GM23338 (cell line): ENCODE data around the gene CDHR2. TPM values are rescaled to one million over a fixed set of nuclear protein-coding genes. Genes with fewer than 3 reads are reported as not detected.

Source experiments
- ATAC-seq: fragments of 200-7000 bp; cut with Tn5 transposase; 3 replicates; pipeline ENCODE4 v1.9.1; 2020
- DNase-seq: peaks from one replicate; pipeline ENCODE4 v3.0.0-alpha.2; 2015; ENCODE audit warnings: low spot score
- H2AFZ ChIP-seq: fragments of 200-600 bp; sonication (generic); 2 replicates; pipeline ENCODE4 v1.8.0; 2016; ENCODE audit warnings: antibody characterized with exemption, mild to moderate bottlenecking, moderate library complexity
- H3F3A ChIP-seq: fragments of 200-600 bp; sonication (generic); replicated peaks from 2 replicates; pipeline ENCODE4 v1.8.0; 2017; ENCODE audit warnings: antibody characterized with exemption, mixed run types, low read depth
- H3K27ac ChIP-seq: fragments of 200-600 bp; sonication (generic); 2 replicates; pipeline ENCODE4 v1.6.1; 2016; ENCODE audit warnings: low read depth
- H3K27me3 ChIP-seq: fragments of 200-600 bp; sonication (generic); 2 replicates; pipeline ENCODE4 v1.8.0; 2016; ENCODE audit warnings: mild to moderate bottlenecking, mixed run types, moderate library complexity; ENCODE audit not compliant: insufficient read depth
- H3K36me3 ChIP-seq: fragments of 200-600 bp; sonication (generic); 2 replicates; pipeline ENCODE4 v1.8.0; 2016; ENCODE audit warnings: mild to moderate bottlenecking; ENCODE audit not compliant: insufficient read depth
- H3K4me1 ChIP-seq: fragments of 200-600 bp; sonication (generic); 2 replicates; pipeline ENCODE4 v1.8.0; 2016; ENCODE audit warnings: mild to moderate bottlenecking, moderate library complexity; ENCODE audit not compliant: insufficient read depth
- H3K4me2 ChIP-seq: fragments of 200-600 bp; sonication (generic); 2 replicates; pipeline ENCODE4 v1.7.1; 2017; ENCODE audit warnings: mixed run types
- H3K4me3 ChIP-seq: fragments of 200-600 bp; sonication (generic); 2 replicates; pipeline ENCODE4 v1.6.1; 2016; ENCODE audit warnings: mixed run types
- H3K79me2 ChIP-seq: fragments of 200-600 bp; sonication (generic); replicated peaks from 2 replicates; pipeline ENCODE4 v1.8.0; 2017; ENCODE audit warnings: mild to moderate bottlenecking; ENCODE audit not compliant: insufficient read depth
- H3K9me2 ChIP-seq: fragments of 200-600 bp; sonication (generic); 2 replicates; pipeline ENCODE4 v1.8.0; 2017; ENCODE audit not compliant: insufficient read depth
- H4K20me1 ChIP-seq: fragments of 200-600 bp; sonication (generic); replicated peaks from 2 replicates; pipeline ENCODE4 v1.8.0; 2017; ENCODE audit warnings: mild to moderate bottlenecking; ENCODE audit not compliant: insufficient read depth
- H3K27ac Mint-ChIP-seq: 2 replicates; pipeline ENCODE4 v1.8.0; 2020; ENCODE audit warnings: inconsistent platforms, mild to moderate bottlenecking, moderate library complexity, mixed read lengths
- H3K27me3 Mint-ChIP-seq: 3 replicates; pipeline ENCODE4 v1.8.0; 2022; ENCODE audit warnings: low read depth, mild to moderate bottlenecking, moderate library complexity, mixed read lengths, inconsistent platforms; ENCODE audit not compliant: insufficient read depth, poor library complexity
- H3K36me3 Mint-ChIP-seq: 3 replicates; pipeline ENCODE4 v1.8.0; 2021; ENCODE audit warnings: low read depth, mild to moderate bottlenecking, inconsistent platforms, moderate library complexity, mixed read lengths
- H3K4me1 Mint-ChIP-seq: 3 replicates; pipeline ENCODE4 v1.8.0; 2020; ENCODE audit warnings: mild to moderate bottlenecking, inconsistent platforms, mixed read lengths
- H3K4me3 Mint-ChIP-seq: 3 replicates; pipeline ENCODE4 v1.8.0; 2021; ENCODE audit warnings: moderate library complexity, mild to moderate bottlenecking, inconsistent platforms, mixed read lengths
- H3K9me3 Mint-ChIP-seq: 3 replicates; pipeline ENCODE4 v1.8.0; 2020; ENCODE audit warnings: moderate library complexity, mild to moderate bottlenecking, inconsistent platforms, mixed read lengths
- EZH2 ChIP-seq: fragments of 200-600 bp; sonication (generic); IDR thresholded peaks from one replicate; pipeline ENCODE4 v1.8.0; 2017; ENCODE audit warnings: antibody characterized with exemption, mild to moderate bottlenecking, low read depth; ENCODE audit not compliant: unreplicated experiment
- EZH2phosphoT487 ChIP-seq: fragments of 200-600 bp; sonication (generic); IDR thresholded peaks from one replicate; pipeline ENCODE4 v1.8.1; 2018; ENCODE audit warnings: antibody characterized with exemption; ENCODE audit not compliant: unreplicated experiment
- POLR2AphosphoS5 ChIP-seq: IDR thresholded peaks from 2 replicates; pipeline ENCODE4 v1.6.1; 2016; ENCODE audit warnings: antibody characterized with exemption, low read depth
- ZNF114 ChIP-seq: fragments of 250-450 bp; sonication (Bioruptor Pico); IDR thresholded peaks from 2 replicates; pipeline ENCODE4 v1.5.0; 2020; ENCODE audit warnings: mild to moderate bottlenecking, moderate library complexity
- polyA plus RNA-seq: library from polyadenylated mRNA; unstranded; fragments of >200 nt; fragmentation: Nextera tagmentation; extraction: Ambion mirVana; gene quantifications from 2 replicates; pipeline ENCODE4 v1.2.1, GENCODE V29; 2016
- total RNA-seq: library from RNA; depleted of rRNA; stranded (reverse); fragments of >200 nt; shearing (Covaris generic); gene quantifications from 2 replicates; pipeline ENCODE4 v1.2.3, GENCODE V29; 2014
- TF ChIP-seq, protein P1 (sequence below): IDR thresholded peaks from one replicate; pipeline ENCODE4 v1.6.1; 2018; ENCODE audit warnings: antibody characterized with exemption; ENCODE audit not compliant: unreplicated experiment
- TF ChIP-seq, protein P2 (sequence below), 2 experiments: fragments of 200-600 bp in 1 of 2; sonication (generic) in 1 of 2; conservative IDR thresholded peaks; 2 replicates each; pipeline versions ENCODE4 v1.5.1 to v1.6.1; 2016 to 2017; ENCODE audit warnings: antibody characterized with exemption in 2 of 2, low read depth in 2 of 2, mild to moderate bottlenecking in 2 of 2, moderate library complexity in 1 of 2
- TF ChIP-seq, protein P3 (sequence below): fragments of 250-450 bp; sonication (Bioruptor Pico); IDR thresholded peaks from 2 replicates; pipeline ENCODE4 v1.5.0; 2020; ENCODE audit warnings: mild to moderate bottlenecking, moderate library complexity
- TF ChIP-seq, protein P4 (sequence below): IDR thresholded peaks from 2 replicates; pipeline ENCODE4 v1.6.1; 2016; ENCODE audit warnings: antibody characterized with exemption

The CDHR2 gene
- total and polyA plus RNA-seq, 2 experiments from 2014 or later = not detected

DNA sequence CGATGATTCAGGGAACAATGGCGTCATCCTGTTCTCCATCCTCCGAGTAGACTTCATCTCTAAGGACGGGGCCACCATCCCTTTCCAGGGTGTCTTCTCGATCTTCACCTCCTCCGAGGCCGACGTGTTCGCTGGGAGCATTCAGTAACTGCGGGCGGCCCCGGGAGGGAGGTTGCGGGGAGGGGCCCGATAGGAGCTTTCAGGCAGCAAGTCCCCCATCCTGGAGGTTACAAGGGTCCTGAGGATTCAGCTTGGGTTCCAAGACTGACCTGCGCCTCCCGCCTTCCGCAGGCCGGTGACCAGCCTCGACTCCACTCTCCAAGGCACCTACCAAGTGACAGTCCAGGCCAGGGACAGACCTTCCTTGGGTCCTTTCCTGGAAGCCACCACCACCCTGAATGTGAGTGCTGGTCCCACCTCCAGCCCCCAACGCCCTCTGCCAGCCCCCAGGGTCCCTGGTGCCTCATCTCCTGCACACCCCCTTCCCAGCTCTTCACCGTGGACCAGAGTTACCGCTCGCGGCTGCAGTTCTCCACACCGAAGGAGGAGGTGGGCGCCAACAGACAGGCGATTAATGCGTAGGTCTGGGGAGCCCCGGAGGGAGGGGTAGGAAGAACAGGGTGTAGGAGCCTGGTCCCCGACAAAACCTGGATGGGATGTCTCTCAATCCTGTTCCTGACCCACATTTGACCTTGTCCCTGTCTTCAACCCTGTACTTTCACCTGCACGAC lies 40.1 kb downstream of the CDHR2 start (continued):
- TF ChIP-seq, protein P1, sequence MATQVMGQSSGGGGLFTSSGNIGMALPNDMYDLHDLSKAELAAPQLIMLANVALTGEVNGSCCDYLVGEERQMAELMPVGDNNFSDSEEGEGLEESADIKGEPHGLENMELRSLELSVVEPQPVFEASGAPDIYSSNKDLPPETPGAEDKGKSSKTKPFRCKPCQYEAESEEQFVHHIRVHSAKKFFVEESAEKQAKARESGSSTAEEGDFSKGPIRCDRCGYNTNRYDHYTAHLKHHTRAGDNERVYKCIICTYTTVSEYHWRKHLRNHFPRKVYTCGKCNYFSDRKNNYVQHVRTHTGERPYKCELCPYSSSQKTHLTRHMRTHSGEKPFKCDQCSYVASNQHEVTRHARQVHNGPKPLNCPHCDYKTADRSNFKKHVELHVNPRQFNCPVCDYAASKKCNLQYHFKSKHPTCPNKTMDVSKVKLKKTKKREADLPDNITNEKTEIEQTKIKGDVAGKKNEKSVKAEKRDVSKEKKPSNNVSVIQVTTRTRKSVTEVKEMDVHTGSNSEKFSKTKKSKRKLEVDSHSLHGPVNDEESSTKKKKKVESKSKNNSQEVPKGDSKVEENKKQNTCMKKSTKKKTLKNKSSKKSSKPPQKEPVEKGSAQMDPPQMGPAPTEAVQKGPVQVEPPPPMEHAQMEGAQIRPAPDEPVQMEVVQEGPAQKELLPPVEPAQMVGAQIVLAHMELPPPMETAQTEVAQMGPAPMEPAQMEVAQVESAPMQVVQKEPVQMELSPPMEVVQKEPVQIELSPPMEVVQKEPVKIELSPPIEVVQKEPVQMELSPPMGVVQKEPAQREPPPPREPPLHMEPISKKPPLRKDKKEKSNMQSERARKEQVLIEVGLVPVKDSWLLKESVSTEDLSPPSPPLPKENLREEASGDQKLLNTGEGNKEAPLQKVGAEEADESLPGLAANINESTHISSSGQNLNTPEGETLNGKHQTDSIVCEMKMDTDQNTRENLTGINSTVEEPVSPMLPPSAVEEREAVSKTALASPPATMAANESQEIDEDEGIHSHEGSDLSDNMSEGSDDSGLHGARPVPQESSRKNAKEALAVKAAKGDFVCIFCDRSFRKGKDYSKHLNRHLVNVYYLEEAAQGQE = no peak

DNA sequence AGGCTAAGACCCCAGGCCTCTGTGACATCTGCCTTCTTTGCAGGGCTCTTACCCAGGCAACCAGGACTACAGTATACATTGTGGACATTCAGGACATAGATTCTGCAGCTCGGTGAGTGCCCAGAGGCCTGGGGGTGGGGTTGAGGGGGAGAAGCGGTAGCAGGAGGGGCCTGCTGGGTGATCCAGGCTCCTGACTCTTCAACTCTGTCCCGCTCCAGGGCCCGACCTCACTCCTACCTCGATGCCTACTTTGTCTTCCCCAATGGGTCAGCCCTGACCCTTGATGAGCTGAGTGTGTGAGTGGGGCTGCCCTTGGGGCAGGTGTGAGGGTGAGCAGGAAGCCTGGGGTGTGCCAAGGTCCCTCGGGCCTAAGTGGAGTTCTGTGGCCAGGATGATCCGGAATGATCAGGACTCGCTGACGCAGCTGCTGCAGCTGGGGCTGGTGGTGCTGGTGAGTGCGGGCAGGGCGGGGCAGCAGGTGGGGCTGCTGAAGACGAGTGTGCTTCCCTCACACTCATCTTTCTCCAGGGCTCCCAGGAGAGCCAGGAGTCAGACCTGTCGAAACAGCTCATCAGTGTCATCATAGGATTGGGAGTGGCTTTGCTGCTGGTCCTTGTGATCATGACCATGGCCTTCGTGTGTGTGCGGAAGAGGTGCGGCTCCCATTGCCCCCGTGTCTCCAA lies 41.0 kb downstream of the CDHR2 start:
- peaks cover 6% of the 10 kb centered on the region; the same call in 2 of the 3 replicates for H3K36me3 Mint-ChIP-seq
- no peak overlapping the region for H3K4me3 ChIP-seq
- H3K27ac Mint-ChIP-seq = no peak overlapping the region
- H2AFZ ChIP-seq = no peak overlapping the region
- no peaks in the 10 kb centered on the region for H3K27me3 ChIP-seq
- H4K20me1 ChIP-seq = no peaks in the 10 kb centered on the region
- no peaks in the 10 kb centered on the region for H3K4me1 ChIP-seq
- peaks cover 18% of the 10 kb centered on the region for H3K9me3 Mint-ChIP-seq
- TF ChIP-seq ZNF114 (CRISPR knock-in tag) (no peak), EZH2phosphoT487 (no peak), POLR2AphosphoS5 (no peak), EZH2 (no peak)
- TF ChIP-seq, protein P2, sequence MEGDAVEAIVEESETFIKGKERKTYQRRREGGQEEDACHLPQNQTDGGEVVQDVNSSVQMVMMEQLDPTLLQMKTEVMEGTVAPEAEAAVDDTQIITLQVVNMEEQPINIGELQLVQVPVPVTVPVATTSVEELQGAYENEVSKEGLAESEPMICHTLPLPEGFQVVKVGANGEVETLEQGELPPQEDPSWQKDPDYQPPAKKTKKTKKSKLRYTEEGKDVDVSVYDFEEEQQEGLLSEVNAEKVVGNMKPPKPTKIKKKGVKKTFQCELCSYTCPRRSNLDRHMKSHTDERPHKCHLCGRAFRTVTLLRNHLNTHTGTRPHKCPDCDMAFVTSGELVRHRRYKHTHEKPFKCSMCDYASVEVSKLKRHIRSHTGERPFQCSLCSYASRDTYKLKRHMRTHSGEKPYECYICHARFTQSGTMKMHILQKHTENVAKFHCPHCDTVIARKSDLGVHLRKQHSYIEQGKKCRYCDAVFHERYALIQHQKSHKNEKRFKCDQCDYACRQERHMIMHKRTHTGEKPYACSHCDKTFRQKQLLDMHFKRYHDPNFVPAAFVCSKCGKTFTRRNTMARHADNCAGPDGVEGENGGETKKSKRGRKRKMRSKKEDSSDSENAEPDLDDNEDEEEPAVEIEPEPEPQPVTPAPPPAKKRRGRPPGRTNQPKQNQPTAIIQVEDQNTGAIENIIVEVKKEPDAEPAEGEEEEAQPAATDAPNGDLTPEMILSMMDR (conservative IDR thresholded peaks at IDR 0.05; ENCODE audit: low read depth in 2 of 2) = no peak
- TF ChIP-seq, protein P3, sequence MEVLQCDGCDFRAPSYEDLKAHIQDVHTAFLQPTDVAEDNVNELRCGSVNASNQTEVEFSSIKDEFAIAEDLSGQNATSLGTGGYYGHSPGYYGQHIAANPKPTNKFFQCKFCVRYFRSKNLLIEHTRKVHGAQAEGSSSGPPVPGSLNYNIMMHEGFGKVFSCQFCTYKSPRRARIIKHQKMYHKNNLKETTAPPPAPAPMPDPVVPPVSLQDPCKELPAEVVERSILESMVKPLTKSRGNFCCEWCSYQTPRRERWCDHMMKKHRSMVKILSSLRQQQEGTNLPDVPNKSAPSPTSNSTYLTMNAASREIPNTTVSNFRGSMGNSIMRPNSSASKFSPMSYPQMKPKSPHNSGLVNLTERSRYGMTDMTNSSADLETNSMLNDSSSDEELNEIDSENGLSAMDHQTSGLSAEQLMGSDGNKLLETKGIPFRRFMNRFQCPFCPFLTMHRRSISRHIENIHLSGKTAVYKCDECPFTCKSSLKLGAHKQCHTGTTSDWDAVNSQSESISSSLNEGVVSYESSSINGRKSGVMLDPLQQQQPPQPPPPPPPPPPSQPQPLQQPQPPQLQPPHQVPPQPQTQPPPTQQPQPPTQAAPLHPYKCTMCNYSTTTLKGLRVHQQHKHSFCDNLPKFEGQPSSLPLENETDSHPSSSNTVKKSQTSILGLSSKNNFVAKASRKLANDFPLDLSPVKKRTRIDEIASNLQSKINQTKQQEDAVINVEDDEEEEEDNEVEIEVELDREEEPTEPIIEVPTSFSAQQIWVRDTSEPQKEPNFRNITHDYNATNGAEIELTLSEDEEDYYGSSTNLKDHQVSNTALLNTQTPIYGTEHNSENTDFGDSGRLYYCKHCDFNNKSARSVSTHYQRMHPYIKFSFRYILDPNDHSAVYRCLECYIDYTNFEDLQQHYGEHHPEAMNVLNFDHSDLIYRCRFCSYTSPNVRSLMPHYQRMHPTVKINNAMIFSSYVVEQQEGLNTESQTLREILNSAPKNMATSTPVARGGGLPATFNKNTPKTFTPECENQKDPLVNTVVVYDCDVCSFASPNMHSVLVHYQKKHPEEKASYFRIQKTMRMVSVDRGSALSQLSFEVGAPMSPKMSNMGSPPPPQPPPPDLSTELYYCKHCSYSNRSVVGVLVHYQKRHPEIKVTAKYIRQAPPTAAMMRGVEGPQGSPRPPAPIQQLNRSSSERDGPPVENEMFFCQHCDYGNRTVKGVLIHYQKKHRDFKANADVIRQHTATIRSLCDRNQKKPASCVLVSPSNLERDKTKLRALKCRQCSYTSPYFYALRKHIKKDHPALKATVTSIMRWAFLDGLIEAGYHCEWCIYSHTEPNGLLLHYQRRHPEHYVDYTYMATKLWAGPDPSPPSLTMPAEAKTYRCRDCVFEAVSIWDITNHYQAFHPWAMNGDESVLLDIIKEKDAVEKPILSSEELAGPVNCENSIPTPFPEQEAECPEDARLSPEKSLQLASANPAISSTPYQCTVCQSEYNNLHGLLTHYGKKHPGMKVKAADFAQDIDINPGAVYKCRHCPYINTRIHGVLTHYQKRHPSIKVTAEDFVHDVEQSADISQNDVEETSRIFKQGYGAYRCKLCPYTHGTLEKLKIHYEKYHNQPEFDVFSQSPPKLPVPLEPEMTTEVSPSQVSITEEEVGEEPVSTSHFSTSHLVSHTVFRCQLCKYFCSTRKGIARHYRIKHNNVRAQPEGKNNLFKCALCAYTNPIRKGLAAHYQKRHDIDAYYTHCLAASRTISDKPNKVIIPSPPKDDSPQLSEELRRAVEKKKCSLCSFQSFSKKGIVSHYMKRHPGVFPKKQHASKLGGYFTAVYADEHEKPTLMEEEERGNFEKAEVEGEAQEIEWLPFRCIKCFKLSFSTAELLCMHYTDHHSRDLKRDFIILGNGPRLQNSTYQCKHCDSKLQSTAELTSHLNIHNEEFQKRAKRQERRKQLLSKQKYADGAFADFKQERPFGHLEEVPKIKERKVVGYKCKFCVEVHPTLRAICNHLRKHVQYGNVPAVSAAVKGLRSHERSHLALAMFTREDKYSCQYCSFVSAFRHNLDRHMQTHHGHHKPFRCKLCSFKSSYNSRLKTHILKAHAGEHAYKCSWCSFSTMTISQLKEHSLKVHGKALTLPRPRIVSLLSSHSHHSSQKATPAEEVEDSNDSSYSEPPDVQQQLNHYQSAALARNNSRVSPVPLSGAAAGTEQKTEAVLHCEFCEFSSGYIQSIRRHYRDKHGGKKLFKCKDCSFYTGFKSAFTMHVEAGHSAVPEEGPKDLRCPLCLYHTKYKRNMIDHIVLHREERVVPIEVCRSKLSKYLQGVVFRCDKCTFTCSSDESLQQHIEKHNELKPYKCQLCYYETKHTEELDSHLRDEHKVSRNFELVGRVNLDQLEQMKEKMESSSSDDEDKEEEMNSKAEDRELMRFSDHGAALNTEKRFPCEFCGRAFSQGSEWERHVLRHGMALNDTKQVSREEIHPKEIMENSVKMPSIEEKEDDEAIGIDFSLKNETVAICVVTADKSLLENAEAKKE (CRISPR knock-in tag) = no peak
- TF ChIP-seq, protein P4, sequence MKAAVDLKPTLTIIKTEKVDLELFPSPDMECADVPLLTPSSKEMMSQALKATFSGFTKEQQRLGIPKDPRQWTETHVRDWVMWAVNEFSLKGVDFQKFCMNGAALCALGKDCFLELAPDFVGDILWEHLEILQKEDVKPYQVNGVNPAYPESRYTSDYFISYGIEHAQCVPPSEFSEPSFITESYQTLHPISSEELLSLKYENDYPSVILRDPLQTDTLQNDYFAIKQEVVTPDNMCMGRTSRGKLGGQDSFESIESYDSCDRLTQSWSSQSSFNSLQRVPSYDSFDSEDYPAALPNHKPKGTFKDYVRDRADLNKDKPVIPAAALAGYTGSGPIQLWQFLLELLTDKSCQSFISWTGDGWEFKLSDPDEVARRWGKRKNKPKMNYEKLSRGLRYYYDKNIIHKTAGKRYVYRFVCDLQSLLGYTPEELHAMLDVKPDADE = no peak
- H3K9me2 ChIP-seq = peaks cover 9% of the 10 kb centered on the region
- no peak overlapping the region for H3K27ac ChIP-seq
- no peaks in the 10 kb centered on the region for H3K79me2 ChIP-seq
- no peaks in the 10 kb centered on the region; the same call in 1 of the 2 replicates for H3K36me3 ChIP-seq
- peaks cover 3% of the 10 kb centered on the region; the same call in 1 of the 2 replicates for H3F3A ChIP-seq
- H3K4me2 ChIP-seq = no peak overlapping the region
- H3K4me1 Mint-ChIP-seq = no peaks in the 10 kb centered on the region; the same call in 2 of the 3 replicates
- DNase-seq = no peak
- no peak for ATAC-seq
- peaks cover 20% of the 10 kb centered on the region for H3K27me3 Mint-ChIP-seq
- no peak overlapping the region; the same call in 2 of the 3 replicates for H3K4me3 Mint-ChIP-seq
